ENCODE results near the gene GRK5.
A peak's percentile ranks its signal among the peaks of the same experiment; 100 is the strongest.

Gene GRK5

DNA sequence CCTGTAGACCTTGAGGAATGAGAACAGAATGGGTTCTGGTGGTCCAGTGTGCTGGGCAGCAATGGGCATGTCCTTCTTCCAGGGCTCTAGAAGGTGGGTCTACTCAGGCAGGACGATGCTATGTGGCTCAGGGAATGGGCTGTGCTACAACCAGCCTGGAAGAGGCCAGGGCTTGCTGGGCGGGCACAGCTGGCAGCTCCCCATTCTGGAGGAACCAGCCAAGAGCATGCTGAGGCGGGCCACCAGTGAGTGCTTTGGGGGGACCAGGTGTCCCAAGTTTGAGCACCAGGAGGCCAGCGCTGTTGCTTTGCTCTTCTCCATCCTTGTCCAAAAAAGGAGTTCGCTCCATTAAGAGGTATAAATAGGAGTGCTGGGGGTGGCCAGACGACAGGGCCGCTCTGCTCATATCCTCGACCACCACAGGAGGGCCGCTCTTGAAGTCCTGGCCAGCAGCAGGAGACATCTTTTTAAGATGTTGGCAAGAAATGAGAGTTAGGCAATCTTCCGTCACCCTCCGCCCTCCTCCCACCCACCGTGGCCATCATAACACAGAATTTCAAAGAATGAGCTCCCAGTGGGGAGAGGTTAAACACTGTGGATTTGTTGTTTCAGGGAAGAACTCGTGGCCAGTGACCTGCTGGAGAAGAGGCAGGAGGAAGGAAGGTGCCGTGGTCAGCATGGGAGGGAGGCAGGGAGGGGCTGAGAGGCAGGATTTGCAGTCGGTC, 141.3 kb downstream of the GRK5 start:
- DNase-seq (ENCODE audit: low read depth) = no peak
- TF ChIP-seq, protein P1, sequence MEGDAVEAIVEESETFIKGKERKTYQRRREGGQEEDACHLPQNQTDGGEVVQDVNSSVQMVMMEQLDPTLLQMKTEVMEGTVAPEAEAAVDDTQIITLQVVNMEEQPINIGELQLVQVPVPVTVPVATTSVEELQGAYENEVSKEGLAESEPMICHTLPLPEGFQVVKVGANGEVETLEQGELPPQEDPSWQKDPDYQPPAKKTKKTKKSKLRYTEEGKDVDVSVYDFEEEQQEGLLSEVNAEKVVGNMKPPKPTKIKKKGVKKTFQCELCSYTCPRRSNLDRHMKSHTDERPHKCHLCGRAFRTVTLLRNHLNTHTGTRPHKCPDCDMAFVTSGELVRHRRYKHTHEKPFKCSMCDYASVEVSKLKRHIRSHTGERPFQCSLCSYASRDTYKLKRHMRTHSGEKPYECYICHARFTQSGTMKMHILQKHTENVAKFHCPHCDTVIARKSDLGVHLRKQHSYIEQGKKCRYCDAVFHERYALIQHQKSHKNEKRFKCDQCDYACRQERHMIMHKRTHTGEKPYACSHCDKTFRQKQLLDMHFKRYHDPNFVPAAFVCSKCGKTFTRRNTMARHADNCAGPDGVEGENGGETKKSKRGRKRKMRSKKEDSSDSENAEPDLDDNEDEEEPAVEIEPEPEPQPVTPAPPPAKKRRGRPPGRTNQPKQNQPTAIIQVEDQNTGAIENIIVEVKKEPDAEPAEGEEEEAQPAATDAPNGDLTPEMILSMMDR (IDR thresholded peaks at IDR 0.05; ENCODE audit: low read depth, low read length, missing control alignments) = no peak
- no peak overlapping the region for H3K4me3 ChIP-seq (ENCODE audit: low read depth, low read length)

DNA sequence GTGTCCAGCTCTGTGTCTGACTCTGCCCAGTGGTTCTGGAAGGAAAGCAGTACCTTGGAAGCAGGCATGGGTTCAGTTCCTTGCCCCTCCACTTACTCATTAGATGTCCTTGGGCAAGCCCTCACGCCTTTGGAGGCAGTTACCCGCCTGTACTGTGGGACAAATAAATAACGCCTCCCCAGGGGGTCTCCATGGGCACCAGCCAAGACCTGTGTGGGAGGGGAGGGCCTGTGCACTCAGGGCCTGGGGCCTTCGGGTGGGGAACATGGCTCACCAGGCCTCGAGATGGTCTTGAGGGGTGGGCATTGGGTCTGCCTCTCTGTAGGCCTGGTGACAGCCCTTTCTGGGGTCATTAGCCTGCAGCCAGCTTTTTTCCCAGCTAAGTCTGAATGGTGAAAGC, 142.0 kb downstream of the GRK5 start:
- H3K4me3 ChIP-seq (ENCODE audit: low read depth, low read length) = no peak overlapping the region
- TF ChIP-seq, protein P1 (IDR thresholded peaks at IDR 0.05; ENCODE audit: low read depth, low read length, missing control alignments) = no peak
- no peak for DNase-seq (ENCODE audit: low read depth)

DNA sequence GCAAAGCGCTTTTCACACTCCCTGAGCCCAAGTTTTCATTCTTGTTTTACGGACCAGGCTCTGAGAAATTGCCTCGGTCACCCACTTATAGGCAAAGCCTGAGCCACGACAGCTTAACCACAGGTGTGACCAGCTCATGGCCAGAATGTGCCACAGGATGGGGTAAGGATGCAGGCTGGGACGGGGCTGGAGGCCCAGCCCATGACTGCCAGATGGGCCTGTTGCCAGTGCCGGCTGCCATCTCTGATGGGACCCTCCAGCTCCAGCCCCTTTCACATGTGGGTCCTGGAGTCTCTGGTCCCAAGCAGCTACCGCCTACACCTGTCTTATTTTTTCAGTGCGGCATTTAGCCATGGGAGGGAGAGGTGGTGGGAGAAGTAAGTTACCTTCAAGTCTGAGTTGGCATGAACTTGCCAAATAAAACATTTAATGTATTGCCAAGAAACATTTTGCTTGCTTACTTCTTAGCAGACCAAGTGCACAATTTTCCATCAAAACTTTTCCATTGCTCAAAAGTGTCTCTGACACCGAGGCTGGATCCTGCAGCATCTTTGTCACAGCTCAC, 142.6 kb downstream of the GRK5 start:
- no peak overlapping the region for H3K4me3 ChIP-seq (ENCODE audit: low read depth, low read length)
- TF ChIP-seq, protein P1 (IDR thresholded peaks at IDR 0.05; ENCODE audit: low read depth, low read length, missing control alignments) = no peak
- no peak for DNase-seq (ENCODE audit: low read depth)

DNA sequence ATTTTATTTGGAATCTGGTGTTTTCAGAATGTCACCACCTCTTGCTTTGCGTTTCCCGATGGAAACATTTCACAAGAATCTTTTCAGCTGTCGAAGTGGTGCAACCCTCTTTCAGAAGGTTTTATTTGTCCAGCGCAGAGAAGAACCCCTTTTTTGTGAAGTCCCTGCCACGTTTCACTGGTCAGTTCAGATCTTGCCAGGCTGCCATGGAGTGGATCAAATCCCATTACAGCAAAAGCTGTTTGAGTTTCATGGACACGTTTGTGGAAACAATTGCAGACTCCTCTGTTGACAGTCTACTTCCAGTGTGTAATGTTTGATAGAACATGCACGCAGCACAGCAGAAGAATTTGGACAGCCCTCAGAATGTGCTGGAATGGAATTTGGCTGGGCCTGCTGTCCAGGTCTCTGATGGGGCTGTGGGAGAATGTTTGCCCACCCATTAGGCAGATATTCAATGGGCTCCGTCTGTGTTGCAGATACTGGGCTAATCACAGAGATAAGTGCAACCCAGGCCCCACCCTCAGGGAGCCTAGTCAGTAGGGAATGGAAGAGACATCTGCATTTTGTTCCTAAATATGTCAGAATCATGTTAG, 143.2 kb downstream of the GRK5 start:
- no peak overlapping the region for H3K4me3 ChIP-seq (ENCODE audit: low read depth, low read length)
- no peak for DNase-seq (ENCODE audit: low read depth)
- TF ChIP-seq, protein P1 (IDR thresholded peaks at IDR 0.05; ENCODE audit: low read depth, low read length, missing control alignments) = no peak

DNA sequence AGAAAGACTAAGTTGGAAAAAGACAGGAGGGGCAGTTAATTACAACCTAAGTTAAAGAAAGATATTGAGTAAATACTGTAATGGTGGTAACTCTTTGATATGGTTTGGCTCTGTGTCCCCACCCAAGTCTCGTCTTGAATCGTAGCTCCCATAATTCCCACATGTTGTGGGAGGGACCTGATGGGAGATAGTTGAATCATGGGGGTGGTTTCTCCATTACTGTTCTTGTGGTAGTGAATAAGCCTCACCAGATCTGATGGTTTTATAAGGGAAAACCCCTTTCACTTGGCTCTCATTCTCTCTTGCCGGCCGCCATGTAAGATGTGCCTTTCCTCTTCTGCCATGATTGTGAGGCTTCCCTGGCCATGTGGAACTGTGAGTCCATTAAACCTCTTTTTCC, 143.8 kb downstream of the GRK5 start:
- TF ChIP-seq, protein P1 (IDR thresholded peaks at IDR 0.05; ENCODE audit: low read depth, low read length, missing control alignments) = no peak
- no peak for DNase-seq (ENCODE audit: low read depth)
- no peak overlapping the region for H3K4me3 ChIP-seq (ENCODE audit: low read depth, low read length)

DNA sequence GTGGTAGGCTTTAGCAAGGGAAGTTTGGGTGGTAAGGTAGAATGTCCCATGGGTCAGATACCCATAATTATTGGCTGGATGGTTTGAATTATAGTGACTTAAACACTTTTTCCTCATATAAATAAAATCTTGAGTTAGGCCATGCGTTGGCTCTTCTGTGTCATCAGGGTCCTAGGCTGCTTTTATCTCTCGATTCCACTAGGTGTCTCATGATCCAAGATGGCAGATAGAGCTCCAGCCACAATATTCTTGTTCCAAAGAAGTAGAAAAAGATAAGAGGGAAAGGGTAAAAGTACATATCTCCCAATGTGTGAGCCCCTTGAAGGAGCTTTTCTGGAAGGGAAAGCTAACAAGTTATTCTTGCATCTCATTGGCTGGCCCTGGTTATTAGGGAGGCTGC, 144.7 kb downstream of the GRK5 start:
- no peak for DNase-seq (ENCODE audit: low read depth)
- TF ChIP-seq, protein P1 (IDR thresholded peaks at IDR 0.05; ENCODE audit: low read depth, low read length, missing control alignments) = peak; percentile 12
- no peak overlapping the region for H3K4me3 ChIP-seq (ENCODE audit: low read depth, low read length)
